K562 (cell line): ENCODE results near the gene NYAP2. TPM values are rescaled to one million over a fixed set of nuclear protein-coding genes. Genes with fewer than 3 reads are reported as not detected.

ENCODE experiments used
- ZBTB40 ChIP-seq, 2 experiments: fragments of 450-650 bp in 1 of 2; sonication (generic) in 1 of 2; formaldehyde crosslinking in 1 of 2; IDR thresholded peaks; 2 replicates each; pipeline versions ENCODE4 v1.7.1 to v1.9.0; 2016 to 2022; ENCODE audit warnings: inconsistent platforms in 1 of 2, mild to moderate bottlenecking in 1 of 2, missing genetic modification reagents in 1 of 2
- polyA plus RNA-seq, 8 experiments: library from polyadenylated mRNA; depleted of rRNA in 4 of 8; stranded (reverse) in 5 of 8; unstranded in 3 of 8; fragments of >200 nt; fragmentation: Nextera tagmentation in 2 of 8; fragmentation: Illumina TruSeq in 1 of 8; extraction: Ambion mirVana in 2 of 8; extraction: Trizol in 1 of 8; gene quantifications; 2 replicates each; pipeline versions ENCODE4 v1.2.1 to v1.2.3, GENCODE V29; 2011 to 2014; ENCODE audit warnings: inconsistent platforms in 1 of 8, missing spikeins in 1 of 8
- total RNA-seq, 7 experiments: library from RNA; depleted of rRNA in 6 of 7; stranded (reverse); fragments of >200 nt in 6 of 7; fragmentation: Illumina TruSeq in 2 of 7; extraction: Trizol in 2 of 7; gene quantifications; 2 replicates each; pipeline versions ENCODE4 v1.2.1 to v1.2.3, GENCODE V29; 2011 to 2021; ENCODE audit warnings: low replicate concordance in 1 of 7

The NYAP2 gene
- total and polyA plus RNA-seq, 9 of the 15 experiments (the other 6 are each of a cell fraction or from before 2014, with no cell fraction given) = 0.03 to 0.04 (median 0.04) TPM; not detected in 3

GRCh38 chr2:225428360-225428759 is 28.9 kb downstream of the NYAP2 start (continued):
- TF ChIP-seq ZBTB40 (IDR thresholded peaks at IDR 0.05) (peak; percentile 86), ZBTB40 (CRISPR knock-in tag; IDR thresholded peaks at IDR 0.05) (peak; percentile 83)
